Superior temporal gyrus (tissue), 1 donor: ENCODE data around the gene IL17RC.
"Not testable (repeated sequence)": the region's sequence is repeated elsewhere in the genome, so short reads cannot be mapped to it uniquely, and the experiment has no call there.

Experiments
- DNase-seq: peaks from one replicate; pipeline ENCODE4 v3.0.0-alpha.2; 2016; ENCODE audit errors: extremely low spot score

IL17RC gene

GRCh38 chr3:9916734-9917680 is at the start of gene IL17RC:
Gene IL17RC, plus strand, starts transcription at chr3:9917098. Its CDS starts 218 bp downstream, at chr3:9917316.
- DNase-seq: peak; percentile 54

- no peak for DNase-seq
Measured at GRCh38 chr3:9867106-9867505, 49.8 kb upstream of the IL17RC start.

GRCh38 chr3:9869955-9870354 is 46.9 kb upstream of the IL17RC start:
- no peak for DNase-seq

GRCh38 chr3:9870978-9871377 is 45.9 kb upstream of the IL17RC start:
- DNase-seq: no peak

GRCh38 chr3:9872067-9872466 is 44.8 kb upstream of the IL17RC start:
- DNase-seq: not testable (repeated sequence)

GRCh38 chr3:9875448-9875847 is 41.5 kb upstream of the IL17RC start:
- no peak for DNase-seq

- DNase-seq: not testable (repeated sequence)
Measured at GRCh38 chr3:9876255-9876654, 40.6 kb upstream of the IL17RC start.

- no peak for DNase-seq
Measured at GRCh38 chr3:9876991-9877390, 39.9 kb upstream of the IL17RC start.

GRCh38 chr3:9878700-9879099 is 38.2 kb upstream of the IL17RC start:
- DNase-seq: no peak

GRCh38 chr3:9879830-9880549 is 36.9 kb upstream of the IL17RC start, which contains the start of gene CIDEC:
Gene CIDEC, minus strand, starts transcription at chr3:9880253. Its CDS starts 1,767 bp downstream, at chr3:9878486.
- no peak for DNase-seq

- no peak for DNase-seq
Measured at GRCh38 chr3:9881441-9881840, 35.5 kb upstream of the IL17RC start.

- DNase-seq: no peak
Measured at GRCh38 chr3:9883706-9884554, 33.0 kb upstream of the IL17RC start.

- DNase-seq: no peak
Measured at GRCh38 chr3:9884555-9885165, 32.2 kb upstream of the IL17RC start.

GRCh38 chr3:9886328-9886727 is 30.6 kb upstream of the IL17RC start:
- DNase-seq: no peak

GRCh38 chr3:9887480-9887879 is 29.4 kb upstream of the IL17RC start:
- DNase-seq: no peak

- DNase-seq: no peak
Measured at GRCh38 chr3:9888540-9888939, 28.4 kb upstream of the IL17RC start.

- no peak for DNase-seq
Measured at GRCh38 chr3:9889405-9889804, 27.5 kb upstream of the IL17RC start.

GRCh38 chr3:9890249-9891071 is 26.4 kb upstream of the IL17RC start, which contains the start of gene JAGN1:
Gene JAGN1, plus strand, starts transcription at chr3:9890610. Its CDS starts 113 bp downstream, at chr3:9890723.
- DNase-seq: peak; percentile 92

GRCh38 chr3:9891072-9891622 is 25.8 kb upstream of the IL17RC start:
- peak; percentile 17 for DNase-seq

GRCh38 chr3:9893739-9894138 is 23.2 kb upstream of the IL17RC start:
- no peak for DNase-seq
